ENCODE measurements around the gene ZNF70. TPM values are rescaled to one million over a fixed set of nuclear protein-coding genes. Genes with fewer than 3 reads are reported as not detected.

The ZNF70 gene
- total RNA-seq, 2 donors from 2014 or later = 2.8 to 3.5 TPM

DNA sequence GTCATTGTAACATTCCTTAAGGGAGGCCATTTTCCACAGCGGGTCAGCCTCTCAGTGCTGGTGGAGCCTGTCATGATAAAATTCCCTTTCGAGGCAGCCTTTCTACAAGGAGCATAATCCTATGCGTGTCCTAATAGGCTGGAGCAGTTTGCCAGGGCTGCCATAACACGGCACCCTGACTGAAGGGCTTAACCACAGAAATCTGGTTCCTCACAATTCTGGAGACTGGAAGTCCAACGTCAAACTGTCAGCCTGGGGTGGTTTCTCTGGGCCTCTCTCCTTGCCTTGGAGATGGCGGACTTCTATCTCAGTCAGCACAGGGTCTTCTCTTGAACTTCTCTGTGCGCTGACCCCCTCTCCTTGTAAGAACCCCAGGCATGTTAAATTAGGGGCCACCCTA lies 61.5 kb downstream of the ZNF70 start:
- H3K4me3 ChIP-seq = no peak overlapping the region
- no peak for DNase-seq
- TF ChIP-seq, protein P1, sequence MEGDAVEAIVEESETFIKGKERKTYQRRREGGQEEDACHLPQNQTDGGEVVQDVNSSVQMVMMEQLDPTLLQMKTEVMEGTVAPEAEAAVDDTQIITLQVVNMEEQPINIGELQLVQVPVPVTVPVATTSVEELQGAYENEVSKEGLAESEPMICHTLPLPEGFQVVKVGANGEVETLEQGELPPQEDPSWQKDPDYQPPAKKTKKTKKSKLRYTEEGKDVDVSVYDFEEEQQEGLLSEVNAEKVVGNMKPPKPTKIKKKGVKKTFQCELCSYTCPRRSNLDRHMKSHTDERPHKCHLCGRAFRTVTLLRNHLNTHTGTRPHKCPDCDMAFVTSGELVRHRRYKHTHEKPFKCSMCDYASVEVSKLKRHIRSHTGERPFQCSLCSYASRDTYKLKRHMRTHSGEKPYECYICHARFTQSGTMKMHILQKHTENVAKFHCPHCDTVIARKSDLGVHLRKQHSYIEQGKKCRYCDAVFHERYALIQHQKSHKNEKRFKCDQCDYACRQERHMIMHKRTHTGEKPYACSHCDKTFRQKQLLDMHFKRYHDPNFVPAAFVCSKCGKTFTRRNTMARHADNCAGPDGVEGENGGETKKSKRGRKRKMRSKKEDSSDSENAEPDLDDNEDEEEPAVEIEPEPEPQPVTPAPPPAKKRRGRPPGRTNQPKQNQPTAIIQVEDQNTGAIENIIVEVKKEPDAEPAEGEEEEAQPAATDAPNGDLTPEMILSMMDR (IDR thresholded peaks at IDR 0.05) = no peak
- H3K27ac ChIP-seq = no peak overlapping the region
- H3K9me3 ChIP-seq = no peaks in the 10 kb centered on the region
- H3K9ac ChIP-seq (ENCODE audit: low read depth in 2 of 2, low read length in 2 of 2) = no peak overlapping the region
- no peaks in the 10 kb centered on the region for H3K4me1 ChIP-seq
- no peaks in the 10 kb centered on the region for H3K36me3 ChIP-seq
- no peaks in the 10 kb centered on the region for H3K27me3 ChIP-seq
- intact Hi-C loops (cut with DNase I) = no loop called here

Other genes starting within 250 kb of the ZNF70 start
- not detected for gene IGLL1, start 170.8 kb downstream of the ZNF70 start, total RNA-seq
- gene DRICH1, start 118.8 kb downstream of the ZNF70 start, total RNA-seq = under 1 TPM; 0.35 to 0.79 TPM
- gene RGL4, start 60.1 kb downstream of the ZNF70 start, total RNA-seq = under 1 TPM; 0.35 to 0.45 TPM
- gene VPREB3, start 3.3 kb upstream of the ZNF70 start, total RNA-seq = 1 to 10 TPM; 1.2 to 1.9 TPM
- gene C22orf15, start 11.9 kb upstream of the ZNF70 start, total RNA-seq = not detected
- 100 to 1,000 TPM; 420 to 719 TPM for gene CHCHD10, start 16.9 kb upstream of the ZNF70 start, total RNA-seq
- 1 to 10 TPM; 2.3 to 4.5 TPM for gene MMP11, start 21.7 kb upstream of the ZNF70 start, total RNA-seq
- 10 to 100 TPM; 77.8 to 96.0 TPM for gene SMARCB1, start 35.9 kb upstream of the ZNF70 start, total RNA-seq
- 10 to 100 TPM in 1 of 2 donors, 1 to 10 TPM in 1; 9.1 to 20.2 TPM for gene DERL3, start 87.9 kb upstream of the ZNF70 start, total RNA-seq
- gene SLC2A11, start 106.8 kb upstream of the ZNF70 start, total RNA-seq = 1 to 10 TPM; 8.3 to 9.6 TPM
- 100 to 1,000 TPM; 621 to 869 TPM for gene MIF, start 143.3 kb upstream of the ZNF70 start, total RNA-seq
- gene GSTT2B, start 210.1 kb upstream of the ZNF70 start, total RNA-seq = 1 to 10 TPM; 2.7 to 3.4 TPM
- 1 to 10 TPM; 3.0 to 4.7 TPM for gene DDTL, start 215.8 kb upstream of the ZNF70 start, total RNA-seq
- gene DDT, start 223.3 kb upstream of the ZNF70 start, total RNA-seq = 100 to 1,000 TPM; 291 to 328 TPM
- gene GSTT2, start 229.0 kb upstream of the ZNF70 start, total RNA-seq = not detected

All from colonic mucosa (tissue), 4 donors.